ENCODE data around the gene USP6NL.

DNA sequence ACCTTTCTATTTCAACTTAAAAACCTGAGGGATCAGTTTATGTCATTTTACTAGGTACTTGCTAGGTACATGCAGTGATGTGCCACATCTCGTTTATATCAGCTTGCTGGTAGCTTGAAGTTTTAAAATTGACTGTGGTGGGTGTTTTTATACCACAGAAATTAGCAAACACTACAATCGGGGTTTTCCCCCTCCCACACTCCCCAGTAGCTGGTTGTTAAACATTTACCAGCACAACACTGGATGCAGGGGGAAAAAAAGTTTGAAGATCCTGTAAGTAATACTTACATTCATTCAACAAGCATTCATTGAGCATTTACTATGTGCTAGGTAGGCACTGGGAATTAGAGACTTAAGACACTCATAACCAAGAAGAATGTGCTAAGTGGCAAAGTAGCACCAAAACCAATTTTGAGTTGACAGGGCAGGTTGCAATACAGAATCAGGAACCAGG is 32.6 kb downstream of the USP6NL start:
- TF ChIP-seq EZH2phosphoT487 (IDR thresholded peaks at IDR 0.05; ENCODE audit: low read depth) = no peak
- TF ChIP-seq, protein P1, sequence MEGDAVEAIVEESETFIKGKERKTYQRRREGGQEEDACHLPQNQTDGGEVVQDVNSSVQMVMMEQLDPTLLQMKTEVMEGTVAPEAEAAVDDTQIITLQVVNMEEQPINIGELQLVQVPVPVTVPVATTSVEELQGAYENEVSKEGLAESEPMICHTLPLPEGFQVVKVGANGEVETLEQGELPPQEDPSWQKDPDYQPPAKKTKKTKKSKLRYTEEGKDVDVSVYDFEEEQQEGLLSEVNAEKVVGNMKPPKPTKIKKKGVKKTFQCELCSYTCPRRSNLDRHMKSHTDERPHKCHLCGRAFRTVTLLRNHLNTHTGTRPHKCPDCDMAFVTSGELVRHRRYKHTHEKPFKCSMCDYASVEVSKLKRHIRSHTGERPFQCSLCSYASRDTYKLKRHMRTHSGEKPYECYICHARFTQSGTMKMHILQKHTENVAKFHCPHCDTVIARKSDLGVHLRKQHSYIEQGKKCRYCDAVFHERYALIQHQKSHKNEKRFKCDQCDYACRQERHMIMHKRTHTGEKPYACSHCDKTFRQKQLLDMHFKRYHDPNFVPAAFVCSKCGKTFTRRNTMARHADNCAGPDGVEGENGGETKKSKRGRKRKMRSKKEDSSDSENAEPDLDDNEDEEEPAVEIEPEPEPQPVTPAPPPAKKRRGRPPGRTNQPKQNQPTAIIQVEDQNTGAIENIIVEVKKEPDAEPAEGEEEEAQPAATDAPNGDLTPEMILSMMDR (IDR thresholded peaks at IDR 0.05; ENCODE audit: low read depth, low read length) = no peak
